Esophagus squamous epithelium (tissue), 4 donors: ENCODE measurements around the gene LEF1.

ENCODE experiments used
- CTCF ChIP-seq, 6 experiments: fragments of 450-650 bp in 4 of 6; fragments of 200-600 bp in 2 of 6; sonication (generic) in 2 of 6; IDR thresholded peaks; one replicate each; pipeline ENCODE4 v1.5.1; 2016 to 2019; ENCODE audit warnings: antibody characterized with exemption in 6 of 6, mild to moderate bottlenecking in 4 of 6, moderate library complexity in 4 of 6
- POLR2A ChIP-seq, 4 donors: fragments of 450-650 bp; IDR thresholded peaks; one replicate each; pipeline ENCODE4 v1.6.1; 2017; ENCODE audit warnings: antibody characterized with exemption in 4 of 4, mild to moderate bottlenecking in 4 of 4, moderate library complexity in 3 of 4

- TF ChIP-seq CTCF (IDR thresholded peaks at IDR 0.05): no peak
- TF ChIP-seq POLR2A (IDR thresholded peaks at IDR 0.05): no peak
Measured at GRCh38 chr4:108037884-108038283, 130.8 kb downstream of the LEF1 start.
